Peyer's patch (tissue), 4 donors: ENCODE data around the gene RARG. TPM values are rescaled to one million over a fixed set of nuclear protein-coding genes. Genes with fewer than 3 reads are reported as not detected.
A peak's percentile ranks its signal among the peaks of the same experiment; 100 is the strongest.

Experiments
- DNase-seq, 3 donors: peaks; one replicate each; pipeline ENCODE4 v3.0.0-alpha.2; 2017 to 2019
- H3K27ac ChIP-seq, 4 donors: fragments of 200-600 bp; sonication (generic); one replicate each; pipeline ENCODE4 v1.5.1; 2016 to 2019
- H3K27me3 ChIP-seq, 2 donors: fragments of 200-600 bp; sonication (generic); one replicate each; pipeline ENCODE4 v1.5.1; 2019
- H3K36me3 ChIP-seq, 3 donors: fragments of 200-600 bp; sonication (generic); one replicate each; pipeline ENCODE4 v1.5.1; 2016 to 2019
- H3K4me1 ChIP-seq, 4 donors: fragments of 200-600 bp; sonication (generic); one replicate each; pipeline ENCODE4 v1.5.1; 2016 to 2019
- H3K4me3 ChIP-seq, 4 donors: fragments of 200-600 bp; sonication (generic); 1 replicate in 3 of 4; 2 replicates in 1 of 4; pipeline ENCODE4 v1.5.1; 2016 to 2019; ENCODE audit warnings: mild to moderate bottlenecking in 1 of 4
- H3K9me3 ChIP-seq, 4 donors: fragments of 200-600 bp; sonication (generic); one replicate each; pipeline ENCODE4 v1.5.1; 2016 to 2019; ENCODE audit warnings: mild to moderate bottlenecking in 1 of 4
- CTCF ChIP-seq, 6 experiments: fragments of 450-650 bp in 4 of 6; fragments of 200-600 bp in 2 of 6; sonication (generic) in 1 of 6; IDR thresholded peaks; one replicate each; pipeline ENCODE4 v1.5.1; 2017 to 2019; ENCODE audit warnings: antibody characterized with exemption in 6 of 6, mild to moderate bottlenecking in 3 of 6, moderate library complexity in 1 of 6
- POLR2A ChIP-seq, 2 donors: fragments of 450-650 bp; IDR thresholded peaks; one replicate each; pipeline ENCODE4 v1.5.1; 2017; ENCODE audit warnings: antibody characterized with exemption in 2 of 2, mild to moderate bottlenecking in 2 of 2, moderate library complexity in 2 of 2
- total RNA-seq, 4 donors: library from RNA; depleted of rRNA; stranded (reverse); fragments of >200 nt; gene quantifications; one replicate each; pipeline ENCODE4 v1.1.0, GENCODE V29; 2016

RARG gene
- total RNA-seq, 4 donors from 2014 or later, result 1.9 to 10.7 (median 5.7) TPM

DNA sequence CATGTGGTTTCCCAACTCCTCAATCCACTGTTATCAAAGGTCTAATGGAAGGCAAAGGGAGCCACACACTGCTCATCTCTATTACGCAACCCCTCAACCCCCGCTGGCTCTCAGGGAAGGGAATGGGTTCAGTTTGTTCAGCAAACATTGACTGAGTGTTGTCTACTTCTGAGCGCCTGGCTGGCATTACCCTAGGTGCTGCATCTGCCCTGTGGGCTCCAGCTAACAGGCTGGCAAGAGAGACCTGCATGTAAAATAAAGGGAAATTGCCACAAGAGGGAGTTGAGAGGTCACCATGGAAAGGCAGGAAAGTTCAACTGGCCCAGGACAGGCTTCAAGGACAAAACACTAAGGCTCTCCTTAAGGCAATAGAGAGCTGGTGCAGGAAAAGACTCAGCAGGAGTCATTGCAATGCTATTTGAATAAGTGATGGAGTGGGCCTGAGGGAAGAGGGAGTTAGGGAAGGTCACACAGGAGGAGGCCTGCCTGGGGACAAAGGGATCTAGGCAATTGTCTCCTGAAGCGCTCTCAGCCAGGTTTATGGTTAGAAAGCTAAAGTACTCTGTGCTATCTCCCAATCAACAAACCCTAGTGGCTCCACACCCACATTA, 57.0 kb downstream of the RARG start:
- DNase-seq, result no peak
- Histone ChIP-seq H3K27ac (peak overlapping the region in 2 of 4 donors; percentile 24 to 47), H3K9me3 (no peaks in the 10 kb centered on the region), H3K4me1 (peaks cover 0 to 19% (median 0%) of the 10 kb centered on the region in 4 donors), H3K4me3 (no peak overlapping the region), H3K36me3 (peaks cover 0 to 9% (median 0%) of the 10 kb centered on the region in 3 donors), H3K27me3 (no peaks in the 10 kb centered on the region)
- TF ChIP-seq CTCF (IDR thresholded peaks at IDR 0.05) (peak in 4 of 6 experiments; percentile 10 to 43 (median 30)), POLR2A (IDR thresholded peaks at IDR 0.05) (no peak)

- Histone ChIP-seq H3K27me3 (no peaks in the 10 kb centered on the region), H3K4me1 (peaks cover 0 to 12% (median 0%) of the 10 kb centered on the region in 4 donors), H3K27ac (no peak overlapping the region), H3K9me3 (no peaks in the 10 kb centered on the region), H3K36me3 (peaks cover 0 to 13% (median 0%) of the 10 kb centered on the region in 3 donors), H3K4me3 (no peak overlapping the region)
- DNase-seq, result no peak
- TF ChIP-seq POLR2A (IDR thresholded peaks at IDR 0.05), result no peak
- no peak for TF ChIP-seq CTCF (IDR thresholded peaks at IDR 0.05)
Observed at GRCh38 chr12:53173085-53173715, 58.8 kb downstream of the RARG start.

- Histone ChIP-seq H3K27me3 (no peaks in the 10 kb centered on the region), H3K27ac (no peak overlapping the region), H3K4me1 (peaks cover 0 to 12% (median 0%) of the 10 kb centered on the region in 4 donors), H3K36me3 (peaks cover 0 to 14% (median 0%) of the 10 kb centered on the region in 3 donors), H3K4me3 (no peak overlapping the region), H3K9me3 (no peaks in the 10 kb centered on the region)
- DNase-seq, result no peak
- no peak for TF ChIP-seq POLR2A (IDR thresholded peaks at IDR 0.05)
- TF ChIP-seq CTCF (IDR thresholded peaks at IDR 0.05), result no peak
Observed at GRCh38 chr12:53172352-53172751, 59.7 kb downstream of the RARG start.

DNA sequence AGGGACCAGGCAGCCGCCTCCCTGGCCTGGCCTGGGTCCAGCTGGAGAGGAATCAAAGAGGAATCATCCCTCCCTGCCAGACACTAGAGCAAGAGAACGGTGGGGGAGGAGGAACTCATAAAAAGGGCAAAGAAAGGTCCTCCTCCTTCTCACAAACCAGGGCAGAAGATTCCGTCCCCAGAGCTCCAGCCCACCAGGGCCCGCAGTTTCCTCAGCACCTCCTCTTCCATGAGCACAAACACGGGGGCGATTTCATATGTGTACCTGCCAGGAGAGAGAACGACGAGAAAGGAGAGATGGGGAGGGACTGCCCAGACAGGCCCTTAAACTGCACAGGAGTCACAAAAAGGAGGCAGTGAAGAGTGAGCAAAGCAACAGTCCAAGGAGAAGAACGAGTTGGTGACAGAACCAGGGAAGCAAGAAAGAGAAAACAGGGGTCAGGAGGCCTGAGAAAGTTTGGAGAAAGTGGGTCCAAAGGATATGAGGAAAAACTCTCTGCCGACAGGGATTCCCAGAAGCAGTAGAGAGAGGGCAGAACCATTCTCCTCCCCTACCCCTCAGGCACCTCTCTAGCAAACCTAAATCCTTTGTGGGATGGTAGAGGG, 60.2 kb downstream of the RARG start:
- DNase-seq, result no peak
- peaks cover 0 to 12% (median 0%) of the 10 kb centered on the region in 4 donors for H3K4me1 ChIP-seq
- no peaks in the 10 kb centered on the region for H3K27me3 ChIP-seq
- H3K9me3 ChIP-seq, result no peaks in the 10 kb centered on the region
- no peak overlapping the region for H3K27ac ChIP-seq
- H3K4me3 ChIP-seq, result no peak overlapping the region
- H3K36me3 ChIP-seq, result peaks cover 0 to 18% (median 0%) of the 10 kb centered on the region in 3 donors
- no peak for TF ChIP-seq POLR2A (IDR thresholded peaks at IDR 0.05)
- no peak for TF ChIP-seq CTCF (IDR thresholded peaks at IDR 0.05)

- TF ChIP-seq CTCF (IDR thresholded peaks at IDR 0.05) (no peak), POLR2A (IDR thresholded peaks at IDR 0.05) (no peak)
- Histone ChIP-seq H3K27me3 (no peaks in the 10 kb centered on the region), H3K4me1 (peaks cover 0 to 12% (median 0%) of the 10 kb centered on the region in 4 donors), H3K9me3 (no peaks in the 10 kb centered on the region), H3K36me3 (peaks cover 0 to 18% (median 0%) of the 10 kb centered on the region in 3 donors), H3K4me3 (no peak overlapping the region), H3K27ac (no peak overlapping the region)
- DNase-seq, result no peak
Observed at GRCh38 chr12:53170876-53171724, 60.9 kb downstream of the RARG start.
